MV-4-11 (cell line): ENCODE data around the gene XIRP2.

ENCODE experiments used
- DNase-seq: peaks from one replicate; lab custom pipeline; 2025; lab: John Stamatoyannopoulos, UW

XIRP2 gene, protein sequence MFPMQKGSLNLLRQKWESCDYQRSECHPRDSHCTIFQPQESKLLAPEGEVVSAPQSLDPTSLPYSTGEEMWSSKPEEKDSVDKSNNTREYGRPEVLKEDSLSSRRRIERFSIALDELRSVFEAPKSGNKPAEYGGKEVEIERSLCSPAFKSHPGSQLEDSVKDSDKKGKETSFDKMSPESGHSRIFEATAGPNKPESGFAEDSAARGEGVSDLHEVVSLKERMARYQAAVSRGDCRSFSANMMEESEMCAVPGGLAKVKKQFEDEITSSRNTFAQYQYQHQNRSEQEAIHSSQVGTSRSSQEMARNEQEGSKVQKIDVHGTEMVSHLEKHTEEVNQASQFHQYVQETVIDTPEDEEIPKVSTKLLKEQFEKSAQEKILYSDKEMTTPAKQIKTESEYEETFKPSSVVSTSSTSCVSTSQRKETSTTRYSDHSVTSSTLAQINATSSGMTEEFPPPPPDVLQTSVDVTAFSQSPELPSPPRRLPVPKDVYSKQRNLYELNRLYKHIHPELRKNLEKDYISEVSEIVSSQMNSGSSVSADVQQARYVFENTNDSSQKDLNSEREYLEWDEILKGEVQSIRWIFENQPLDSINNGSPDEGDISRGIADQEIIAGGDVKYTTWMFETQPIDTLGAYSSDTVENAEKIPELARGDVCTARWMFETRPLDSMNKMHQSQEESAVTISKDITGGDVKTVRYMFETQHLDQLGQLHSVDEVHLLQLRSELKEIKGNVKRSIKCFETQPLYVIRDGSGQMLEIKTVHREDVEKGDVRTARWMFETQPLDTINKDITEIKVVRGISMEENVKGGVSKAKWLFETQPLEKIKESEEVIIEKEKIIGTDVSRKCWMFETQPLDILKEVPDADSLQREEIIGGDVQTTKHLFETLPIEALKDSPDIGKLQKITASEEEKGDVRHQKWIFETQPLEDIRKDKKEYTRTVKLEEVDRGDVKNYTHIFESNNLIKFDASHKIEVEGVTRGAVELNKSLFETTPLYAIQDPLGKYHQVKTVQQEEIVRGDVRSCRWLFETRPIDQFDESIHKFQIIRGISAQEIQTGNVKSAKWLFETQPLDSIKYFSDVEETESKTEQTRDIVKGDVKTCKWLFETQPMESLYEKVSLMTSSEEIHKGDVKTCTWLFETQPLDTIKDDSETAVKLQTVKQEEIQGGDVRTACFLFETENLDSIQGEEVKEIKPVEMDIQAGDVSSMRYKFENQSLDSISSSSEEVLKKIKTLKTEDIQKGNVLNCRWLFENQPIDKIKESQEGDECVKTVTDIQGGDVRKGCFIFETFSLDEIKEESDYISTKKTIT (N-terminal part only)

DNA sequence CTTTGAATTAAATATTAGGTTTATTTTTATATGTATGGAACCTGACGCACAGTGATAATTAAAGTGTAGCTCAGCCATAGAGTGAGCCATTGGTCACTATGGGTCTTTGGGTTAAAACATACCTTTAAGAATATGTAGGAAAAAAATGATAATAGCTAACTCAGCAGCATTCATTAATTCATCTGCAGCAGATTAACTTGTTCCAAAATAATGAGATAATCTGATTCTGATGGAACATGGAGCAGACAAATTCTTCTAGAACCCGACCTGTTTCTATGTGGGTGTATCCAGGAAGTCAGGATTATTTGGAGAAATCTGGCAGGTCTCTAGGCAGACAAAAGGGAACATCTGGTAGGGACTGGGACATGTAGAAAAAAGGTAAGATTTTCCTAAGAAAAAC lies at the start of gene XIRP2:
TSS of gene XIRP2 (plus strand) at position 301 of the 400 bp plus-strand sequence. CDS start 15,003 bp downstream, outside the sequence.
- no peak for DNase-seq

DNA sequence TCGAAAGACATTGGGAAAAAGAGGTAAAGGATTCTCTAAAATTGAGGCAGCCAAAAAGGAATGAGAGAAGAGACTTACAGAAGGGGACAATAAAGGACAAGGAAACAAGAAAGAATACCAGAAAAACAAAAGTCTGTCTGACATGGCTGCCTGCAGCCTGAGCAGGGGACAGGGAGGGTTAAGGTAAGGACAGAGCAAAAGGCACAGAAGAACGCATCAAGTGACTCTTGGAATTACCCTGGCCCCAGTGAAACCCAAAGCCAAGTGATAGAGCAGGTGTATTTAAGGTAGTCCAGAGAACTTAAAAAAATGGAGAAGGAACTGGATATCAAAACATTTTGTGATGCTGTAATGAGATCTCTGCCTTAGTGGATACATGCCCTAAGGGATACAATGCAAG lies 47.1 kb upstream of the XIRP2 start:
- no peak for DNase-seq

DNA sequence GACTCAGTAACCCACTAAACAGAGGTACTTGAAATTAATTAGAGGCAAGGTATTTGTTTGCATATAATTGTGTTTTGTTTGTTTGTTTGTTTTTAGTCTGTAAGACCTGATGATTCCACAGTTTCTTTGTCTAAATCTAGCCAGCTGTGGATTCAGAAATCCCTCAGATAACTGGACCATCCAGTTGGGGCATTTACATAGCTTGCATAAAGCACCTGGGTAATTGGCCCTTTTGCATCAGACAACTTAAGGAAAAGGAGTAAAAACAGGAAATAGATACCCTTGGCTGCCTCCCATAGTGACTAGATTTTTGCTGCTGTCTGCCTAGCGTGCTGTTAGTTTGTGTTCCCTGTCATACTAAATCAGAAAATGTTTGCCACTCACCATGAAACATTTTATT lies 46.6 kb upstream of the XIRP2 start:
- no peak for DNase-seq

DNA sequence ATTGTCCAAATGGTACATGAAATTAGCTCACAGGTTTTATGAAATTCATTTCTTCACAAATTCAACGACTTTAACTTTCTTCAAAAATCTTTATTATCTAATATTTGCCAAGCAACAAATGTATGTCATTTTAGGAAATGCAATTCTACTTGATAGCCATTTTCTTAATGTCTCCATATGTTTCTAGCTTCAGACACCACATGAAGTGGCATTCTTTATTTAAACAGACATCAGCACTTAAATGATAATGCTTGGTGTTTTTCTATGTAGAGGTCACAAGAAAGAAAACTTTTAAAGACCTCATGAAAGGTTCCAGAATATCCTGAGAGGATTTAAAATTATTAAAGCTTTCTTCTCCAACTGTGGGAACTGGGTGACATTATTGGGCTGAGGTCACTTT lies 44.2 kb upstream of the XIRP2 start:
- DNase-seq, result no peak

DNA sequence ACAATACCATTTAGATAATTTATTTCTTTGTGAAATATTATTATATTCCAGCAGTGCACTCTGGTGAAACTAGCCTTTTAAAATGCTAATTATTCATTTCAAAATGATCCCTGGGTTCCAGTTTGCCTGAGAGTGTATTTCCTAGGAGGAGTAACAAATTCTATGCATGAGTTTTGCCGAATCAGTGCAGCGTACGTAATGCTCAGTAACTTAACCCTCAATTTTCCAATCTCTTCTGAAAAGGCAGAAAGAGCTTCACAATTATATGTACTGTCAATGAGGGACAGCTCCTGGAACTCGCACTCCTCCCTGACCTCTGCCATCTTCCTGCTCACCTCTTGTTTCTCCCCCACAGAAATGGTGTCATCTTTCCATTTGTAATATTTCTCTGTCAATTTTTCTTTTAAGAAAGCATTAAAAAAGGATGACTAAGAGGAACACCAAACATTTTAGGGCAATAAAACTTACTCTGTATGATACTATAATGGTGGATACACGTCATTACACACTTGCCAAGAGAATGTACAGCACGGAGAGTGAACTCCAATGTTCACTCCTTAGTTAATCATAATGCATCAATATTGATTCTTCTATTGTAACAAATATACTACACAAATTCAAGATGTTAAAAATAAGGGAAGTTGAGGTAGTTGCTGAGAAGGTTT lies 25.7 kb upstream of the XIRP2 start:
- no peak for DNase-seq

DNA sequence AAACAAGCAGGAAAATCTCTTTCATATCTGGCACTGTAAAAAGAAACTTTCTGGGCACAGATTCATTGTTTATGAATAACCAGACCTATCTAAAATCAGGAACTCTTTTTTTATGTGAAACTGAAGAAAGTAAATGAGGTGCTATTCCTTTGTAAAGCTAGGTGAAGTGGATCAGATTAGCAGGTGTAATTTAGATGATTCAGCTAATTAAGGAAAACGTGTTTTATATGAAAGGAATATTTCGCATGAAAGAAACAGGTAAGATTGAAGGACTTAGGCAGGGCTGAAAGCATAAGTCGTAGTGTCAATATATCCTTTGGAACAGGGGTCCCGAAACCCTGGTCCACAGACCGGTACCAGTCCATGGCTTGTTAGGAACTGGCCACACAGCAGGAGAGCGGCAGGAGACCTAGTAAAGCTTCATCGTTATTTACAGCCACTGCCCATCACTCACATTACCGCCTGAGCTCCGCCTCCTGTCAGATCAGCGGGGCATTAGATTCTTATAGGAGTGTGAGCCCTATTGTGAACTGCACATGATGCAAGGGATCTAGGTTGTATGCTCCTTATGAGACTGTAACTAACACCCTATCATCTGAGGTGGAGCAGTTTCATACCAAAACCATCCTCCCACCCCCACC lies 20.3 kb upstream of the XIRP2 start:
- no peak for DNase-seq

DNA sequence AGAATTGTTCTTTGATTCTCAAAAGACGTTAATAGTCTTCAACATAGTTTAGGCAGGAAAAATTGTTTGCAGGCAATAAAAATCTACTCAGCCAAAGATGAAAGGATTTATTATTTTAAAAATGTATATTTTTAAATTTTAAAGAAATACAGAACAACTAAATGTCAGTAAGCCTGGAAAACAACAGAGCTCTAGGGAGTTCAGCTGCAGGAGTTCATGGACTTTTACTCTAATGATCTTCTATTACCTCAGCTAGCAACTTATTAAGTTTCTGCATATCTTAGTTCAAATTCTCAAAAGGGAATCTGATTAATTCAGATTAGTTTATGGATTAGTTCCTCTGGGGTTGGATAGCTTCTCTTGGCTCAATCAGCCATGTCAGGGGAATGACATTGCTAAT lies 17.9 kb upstream of the XIRP2 start:
- DNase-seq, result no peak

DNA sequence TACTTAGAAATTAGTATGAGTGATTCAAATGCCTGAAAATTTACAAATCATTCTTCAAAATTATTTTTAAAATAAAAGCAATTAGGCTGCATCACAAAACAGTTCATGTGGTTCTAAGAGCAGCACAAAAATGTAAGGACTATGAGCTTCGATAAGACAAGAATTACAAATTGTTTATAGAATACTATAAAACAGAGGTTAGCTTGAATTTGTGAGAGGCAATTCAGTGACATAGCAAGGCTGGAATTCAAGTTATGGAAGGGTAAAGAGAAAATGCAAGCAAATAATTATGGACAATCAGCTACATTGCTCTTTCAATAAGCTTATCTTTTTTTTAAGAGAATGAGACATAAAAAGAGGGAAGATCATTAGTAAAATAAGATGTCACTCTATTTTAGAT lies 7.1 kb upstream of the XIRP2 start:
- DNase-seq, result no peak

DNA sequence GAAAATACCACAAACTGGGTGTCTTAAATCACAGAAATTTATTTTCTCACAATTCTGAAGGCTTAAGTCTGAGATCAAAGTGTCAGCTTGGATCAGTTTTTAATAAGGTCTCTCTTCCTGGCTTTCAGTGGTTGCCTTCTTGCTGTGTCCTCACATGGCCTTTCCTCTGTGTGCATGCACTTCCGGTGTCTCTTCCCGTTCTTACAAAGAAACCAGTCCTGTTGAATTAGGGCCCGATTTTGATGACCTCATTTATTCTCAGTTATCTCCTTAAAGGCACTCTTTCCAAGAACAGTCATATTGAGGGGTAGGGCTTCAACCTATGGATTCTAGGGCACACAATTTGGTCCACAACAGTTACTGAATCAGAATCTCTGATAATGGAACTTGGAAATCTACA lies 5.4 kb upstream of the XIRP2 start:
- DNase-seq, result peak; percentile 64

DNA sequence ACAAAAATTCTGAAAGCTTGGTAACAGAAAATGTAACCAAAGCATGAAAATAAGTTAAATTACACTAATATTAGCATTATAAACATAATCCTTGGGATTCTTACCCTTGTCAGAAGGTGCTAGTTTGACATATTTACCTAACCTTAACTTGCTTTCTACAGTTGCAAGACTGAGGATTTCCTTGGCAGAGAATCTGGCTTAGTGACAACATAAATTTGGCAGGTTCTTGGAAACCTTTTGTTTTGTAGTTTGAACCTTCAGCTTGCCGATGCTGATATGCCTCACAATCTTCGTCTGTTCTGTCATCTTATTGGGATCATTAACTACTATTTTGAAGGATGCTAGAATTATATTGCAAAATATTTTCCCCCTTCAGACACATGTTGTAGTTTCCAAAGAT lies 3.4 kb downstream of the XIRP2 start:
- DNase-seq, result no peak

DNA sequence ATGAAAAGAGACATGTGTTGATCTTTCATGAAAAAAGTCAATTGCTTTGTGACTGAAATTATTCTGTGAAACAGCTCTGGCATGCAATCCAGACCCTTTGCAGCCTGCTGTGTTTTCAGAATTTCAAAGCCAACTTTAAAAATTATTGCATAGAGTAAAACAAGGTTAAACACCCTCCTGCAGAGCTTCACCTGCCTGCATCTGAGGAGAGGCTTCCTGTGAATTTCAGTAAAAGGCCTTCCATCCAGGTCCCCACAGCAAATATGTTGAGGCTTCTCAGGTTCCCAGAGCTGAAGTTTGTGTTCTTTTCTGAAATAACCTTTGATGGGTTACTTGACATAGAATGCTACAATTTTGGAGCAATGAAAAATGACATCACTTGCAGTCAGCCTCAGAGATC lies 4.1 kb downstream of the XIRP2 start:
- no peak for DNase-seq

DNA sequence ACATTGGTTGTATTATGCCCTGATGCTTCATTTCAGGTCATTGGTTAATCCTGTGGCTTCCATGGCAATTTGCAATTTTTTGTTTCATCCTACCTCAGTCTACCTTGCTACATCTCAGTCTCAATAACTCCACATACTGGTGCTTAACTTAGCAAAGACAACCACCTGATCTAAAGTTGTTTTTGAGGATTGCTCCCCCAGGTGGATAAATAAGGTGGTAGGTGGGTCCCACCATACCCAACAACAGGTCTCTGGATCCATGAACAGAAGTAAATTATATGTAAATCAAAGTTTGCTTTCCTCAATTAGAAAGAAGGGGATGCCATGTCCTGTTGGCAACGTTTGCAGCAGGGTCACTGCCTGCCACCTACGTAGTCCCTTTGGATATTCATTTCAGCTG lies 7.0 kb downstream of the XIRP2 start:
- no peak for DNase-seq

DNA sequence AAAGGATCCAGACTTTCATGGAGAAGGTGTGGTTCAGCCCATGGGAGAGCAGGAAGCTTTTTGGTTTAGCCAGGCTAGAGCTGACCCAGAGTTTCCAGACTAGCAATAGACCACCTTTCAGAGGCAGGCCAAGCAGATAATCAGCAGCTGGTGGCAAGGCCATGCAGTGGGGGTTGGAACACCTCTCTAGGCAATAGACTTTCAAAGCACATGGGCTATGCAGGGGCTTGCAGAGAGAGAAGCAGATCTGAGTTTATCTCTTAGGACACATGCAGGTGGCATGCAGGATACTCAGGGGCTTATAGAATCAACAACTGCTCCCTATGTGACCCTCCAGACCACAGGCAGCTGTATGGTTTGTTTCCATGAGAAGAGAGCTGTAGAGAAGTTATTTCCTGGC lies 9.4 kb downstream of the XIRP2 start:
- no peak for DNase-seq

DNA sequence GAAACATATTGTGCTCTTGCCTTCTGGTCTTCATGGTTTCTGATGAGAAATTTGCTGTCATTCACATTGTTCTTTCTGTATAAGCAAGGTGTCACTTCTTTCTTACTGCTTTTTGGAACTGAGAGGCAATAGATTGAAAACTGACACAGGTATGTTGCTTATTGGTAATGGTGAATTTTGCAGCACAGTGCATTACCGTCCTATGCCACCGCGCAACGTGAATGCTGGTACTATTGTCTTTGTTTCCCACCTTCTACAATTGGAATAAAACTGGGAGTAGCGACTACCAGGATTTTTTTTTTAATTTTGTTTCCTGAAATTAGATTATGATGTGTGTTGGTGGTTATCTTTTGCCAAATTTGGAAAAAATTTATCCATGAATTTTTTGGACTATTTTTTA lies 11.4 kb downstream of the XIRP2 start:
- DNase-seq, result no peak

DNA sequence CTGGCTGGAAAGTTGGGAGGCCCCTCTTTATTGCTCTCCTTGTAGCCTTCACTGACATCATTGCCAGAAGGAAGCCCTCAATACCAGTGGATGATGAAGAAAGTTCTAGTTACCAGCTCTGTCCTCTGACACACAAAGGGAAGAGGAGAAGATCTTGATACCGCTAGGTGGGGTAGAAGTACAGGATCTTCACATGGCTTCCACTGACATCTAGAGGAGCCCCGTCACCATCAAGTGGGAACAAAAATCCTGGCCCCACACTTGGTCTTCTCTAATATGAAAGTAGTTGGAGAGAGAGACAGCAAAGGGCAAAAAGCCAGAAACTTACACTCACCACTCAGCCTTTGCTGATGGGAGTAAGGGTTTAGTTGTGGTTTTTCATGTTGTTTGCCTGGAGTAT lies 12.4 kb downstream of the XIRP2 start:
- DNase-seq, result no peak

DNA sequence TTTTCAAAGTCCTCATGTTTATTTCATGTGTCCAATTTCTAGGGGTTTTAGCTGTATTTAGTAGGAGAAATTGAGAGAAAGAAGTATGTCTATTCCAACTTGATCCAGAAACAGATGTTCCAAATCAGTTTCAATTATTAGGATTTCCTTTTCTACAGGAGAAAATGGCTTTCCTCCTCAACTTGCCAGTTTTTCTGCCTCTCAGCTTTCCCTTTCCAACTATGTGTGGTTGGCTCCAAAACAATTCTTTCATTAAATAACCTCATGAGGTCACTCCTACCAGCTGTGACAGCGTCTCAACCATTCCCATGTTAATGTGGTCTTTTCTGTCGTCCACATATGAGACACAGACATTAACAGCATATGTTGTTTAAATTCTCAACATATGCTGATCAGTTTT lies 13.1 kb downstream of the XIRP2 start:
- DNase-seq, result no peak

DNA sequence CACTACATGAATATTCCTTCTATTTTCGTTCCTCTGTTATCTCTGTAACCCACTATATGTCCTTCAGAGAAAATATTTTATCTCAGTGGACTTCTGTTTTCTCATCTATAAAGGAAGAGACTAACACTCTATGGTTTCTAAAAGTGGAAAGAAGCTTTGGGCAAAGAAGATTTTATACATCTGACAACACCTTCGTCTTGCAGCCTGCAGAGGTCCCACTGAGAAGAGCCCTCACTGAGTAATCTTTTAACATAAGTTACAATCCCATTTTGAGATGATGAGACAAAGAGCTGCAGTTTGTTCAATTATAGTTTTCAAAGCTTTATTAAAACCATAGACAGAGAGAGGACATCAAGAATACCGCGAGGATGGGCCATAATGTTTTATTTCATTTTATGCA lies 28.7 kb downstream of the XIRP2 start:
- no peak for DNase-seq

DNA sequence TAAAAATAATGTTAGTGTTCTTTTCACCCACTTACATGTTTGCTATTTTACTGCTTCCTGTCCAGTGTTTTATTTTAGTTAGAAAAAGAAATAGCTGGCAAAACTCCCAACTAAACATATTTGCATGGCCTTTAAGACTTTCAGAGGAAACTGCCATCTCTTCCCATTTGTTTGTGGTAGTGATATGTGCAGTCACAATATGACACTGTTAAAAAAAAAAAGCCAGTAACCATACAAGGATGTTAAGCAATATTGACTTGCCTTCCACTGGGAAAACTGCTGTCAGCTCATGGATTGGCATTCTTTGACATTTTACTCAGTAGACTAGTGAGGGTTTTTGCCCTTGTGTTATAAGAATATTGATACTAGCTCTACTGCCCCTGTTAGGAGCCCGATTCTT lies 29.1 kb downstream of the XIRP2 start:
- DNase-seq, result no peak

DNA sequence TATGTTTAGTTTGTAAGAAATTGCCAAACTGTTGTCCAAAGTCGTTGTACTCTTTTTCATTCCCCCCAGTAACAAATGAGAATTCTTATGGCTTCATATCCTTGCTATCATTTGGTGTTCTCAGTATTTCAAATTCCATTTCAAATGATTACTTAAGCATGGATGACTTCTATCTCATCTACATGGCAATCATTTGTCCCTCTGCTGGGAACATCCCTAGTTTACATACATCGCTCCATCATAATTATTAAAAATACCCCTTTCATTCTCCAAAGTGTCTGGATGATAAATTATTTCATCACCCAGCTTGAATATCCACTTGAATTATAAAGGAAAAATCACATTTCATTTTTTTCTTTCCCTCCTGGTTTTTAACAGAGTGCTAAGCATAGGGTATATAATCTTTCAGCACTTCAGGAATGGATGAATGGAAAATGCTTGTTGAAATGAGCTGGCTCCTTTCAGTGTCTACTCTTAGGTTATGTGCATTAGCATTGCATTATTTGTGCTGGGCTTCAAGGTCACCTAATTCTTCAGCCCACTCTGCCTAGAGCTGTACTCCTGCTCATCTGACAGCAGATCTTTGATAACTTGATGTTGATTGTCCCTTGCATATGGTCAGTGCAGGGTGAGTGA lies 33.1 kb downstream of the XIRP2 start:
- no peak for DNase-seq

DNA sequence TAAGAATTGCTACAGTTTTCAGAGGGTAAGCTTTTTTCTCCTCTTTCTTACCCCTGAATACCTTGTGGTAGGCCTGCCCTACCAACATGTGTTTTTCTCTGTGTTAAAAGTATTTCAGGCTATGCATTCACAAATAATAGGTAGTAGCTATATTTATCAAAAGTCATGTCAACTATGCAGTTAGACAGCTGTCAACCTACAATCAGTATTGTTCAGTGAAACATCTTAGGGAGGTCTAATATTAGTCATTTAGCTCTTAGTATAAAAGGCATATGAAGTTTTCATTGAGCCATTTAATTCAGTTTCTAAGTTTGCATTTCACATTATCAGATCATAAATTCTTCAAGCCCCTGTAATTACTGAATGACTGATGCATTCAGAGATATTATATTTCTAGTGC lies 36.7 kb downstream of the XIRP2 start:
- DNase-seq, result no peak

DNA sequence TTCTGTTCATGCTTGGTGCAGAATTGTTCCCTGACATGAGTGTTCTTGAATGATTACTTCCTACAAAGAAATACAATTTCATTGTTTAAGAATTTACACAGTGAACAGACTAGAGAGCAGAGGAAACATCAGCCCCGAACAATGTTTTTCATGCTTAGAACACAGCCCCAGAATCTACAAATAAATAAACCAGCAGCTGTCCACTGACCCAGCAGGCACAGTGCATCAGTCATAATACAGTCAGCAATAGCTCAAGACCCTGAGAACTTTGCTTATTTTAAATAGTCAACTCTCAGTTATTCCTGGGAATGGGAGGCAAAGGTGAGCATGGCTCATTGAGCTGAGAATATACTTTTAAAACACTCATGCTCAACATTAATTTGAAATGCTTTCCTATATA lies 38.4 kb downstream of the XIRP2 start:
- DNase-seq, result no peak
